GM06990 (cell line): Measurements from ENCODE around the gene CAMKMT.

Experiments
- DNase-seq: peaks from one replicate; pipeline ENCODE4 v3.0.0-alpha.2; 2011; ENCODE audit not compliant: insufficient read length; ENCODE audit errors: extremely low read depth
- H3K27me3 ChIP-seq: replicated peaks from 2 replicates; pipeline ENCODE4 v1.6.0; 2011; ENCODE audit warnings: low read length; ENCODE audit not compliant: control insufficient read depth, insufficient read depth
- H3K36me3 ChIP-seq: 2 replicates; pipeline ENCODE4 v1.5.1; 2011; ENCODE audit warnings: low read length; ENCODE audit not compliant: control insufficient read depth, insufficient read depth
- H3K4me3 ChIP-seq: replicated peaks from 2 replicates; pipeline ENCODE4 v1.5.1; 2011; ENCODE audit warnings: low read depth, mild to moderate bottlenecking, control low read depth, low read length
- TF ChIP-seq, protein P1 (sequence below): IDR thresholded peaks from 2 replicates; pipeline ENCODE4 v1.5.1; 2011; ENCODE audit warnings: low read length, control low read depth, mild to moderate bottlenecking, inconsistent platforms; ENCODE audit not compliant: insufficient read depth, poor library complexity, severe bottlenecking

CAMKMT gene

DNA sequence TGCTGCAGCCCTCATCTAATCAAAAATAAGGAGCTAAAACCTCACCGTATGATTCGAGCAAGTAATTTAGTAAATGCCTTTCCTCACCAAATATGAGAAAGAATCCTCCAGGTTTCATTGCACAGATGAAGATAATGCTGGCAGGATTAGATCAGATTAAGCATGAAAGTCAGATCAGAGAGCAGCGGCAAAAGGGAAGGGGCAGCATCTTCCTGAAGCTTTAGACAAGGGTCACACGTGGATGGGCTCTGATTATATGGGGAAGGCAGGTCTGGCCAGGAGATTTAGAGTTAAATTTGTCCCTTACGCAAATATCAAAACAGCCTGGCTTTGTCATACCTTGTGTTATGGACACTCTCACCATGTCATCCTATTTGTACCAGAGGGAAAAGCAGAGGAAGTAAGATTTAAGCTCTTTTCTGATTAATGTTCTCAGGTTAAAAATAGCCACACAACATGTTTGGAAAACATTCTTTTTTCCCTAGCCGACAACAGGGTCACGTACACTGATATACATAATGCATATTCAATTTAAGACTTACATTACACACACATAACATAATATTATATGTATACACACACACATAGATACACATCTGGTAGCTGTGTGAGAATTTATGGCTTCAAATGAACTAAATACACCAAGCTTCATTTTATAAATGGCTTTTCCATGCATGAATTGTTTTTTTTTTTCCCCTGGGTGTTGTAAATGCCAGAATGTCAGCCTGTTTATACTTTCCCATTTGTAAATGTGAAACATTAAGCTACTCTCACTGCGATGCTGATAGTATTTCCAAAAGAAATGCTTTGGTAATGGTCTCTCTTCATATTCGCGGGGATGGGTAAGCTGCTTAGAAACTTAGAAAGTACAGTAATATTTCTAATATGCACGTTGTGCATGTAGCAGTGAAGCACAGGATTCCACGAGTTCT, 383.5 kb downstream of the CAMKMT start:
- no peak for DNase-seq
- H3K36me3 ChIP-seq = no peaks in the 10 kb centered on the region
- H3K27me3 ChIP-seq = no peaks in the 10 kb centered on the region
- TF ChIP-seq, protein P1, sequence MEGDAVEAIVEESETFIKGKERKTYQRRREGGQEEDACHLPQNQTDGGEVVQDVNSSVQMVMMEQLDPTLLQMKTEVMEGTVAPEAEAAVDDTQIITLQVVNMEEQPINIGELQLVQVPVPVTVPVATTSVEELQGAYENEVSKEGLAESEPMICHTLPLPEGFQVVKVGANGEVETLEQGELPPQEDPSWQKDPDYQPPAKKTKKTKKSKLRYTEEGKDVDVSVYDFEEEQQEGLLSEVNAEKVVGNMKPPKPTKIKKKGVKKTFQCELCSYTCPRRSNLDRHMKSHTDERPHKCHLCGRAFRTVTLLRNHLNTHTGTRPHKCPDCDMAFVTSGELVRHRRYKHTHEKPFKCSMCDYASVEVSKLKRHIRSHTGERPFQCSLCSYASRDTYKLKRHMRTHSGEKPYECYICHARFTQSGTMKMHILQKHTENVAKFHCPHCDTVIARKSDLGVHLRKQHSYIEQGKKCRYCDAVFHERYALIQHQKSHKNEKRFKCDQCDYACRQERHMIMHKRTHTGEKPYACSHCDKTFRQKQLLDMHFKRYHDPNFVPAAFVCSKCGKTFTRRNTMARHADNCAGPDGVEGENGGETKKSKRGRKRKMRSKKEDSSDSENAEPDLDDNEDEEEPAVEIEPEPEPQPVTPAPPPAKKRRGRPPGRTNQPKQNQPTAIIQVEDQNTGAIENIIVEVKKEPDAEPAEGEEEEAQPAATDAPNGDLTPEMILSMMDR = no peak
- no peak overlapping the region for H3K4me3 ChIP-seq

DNA sequence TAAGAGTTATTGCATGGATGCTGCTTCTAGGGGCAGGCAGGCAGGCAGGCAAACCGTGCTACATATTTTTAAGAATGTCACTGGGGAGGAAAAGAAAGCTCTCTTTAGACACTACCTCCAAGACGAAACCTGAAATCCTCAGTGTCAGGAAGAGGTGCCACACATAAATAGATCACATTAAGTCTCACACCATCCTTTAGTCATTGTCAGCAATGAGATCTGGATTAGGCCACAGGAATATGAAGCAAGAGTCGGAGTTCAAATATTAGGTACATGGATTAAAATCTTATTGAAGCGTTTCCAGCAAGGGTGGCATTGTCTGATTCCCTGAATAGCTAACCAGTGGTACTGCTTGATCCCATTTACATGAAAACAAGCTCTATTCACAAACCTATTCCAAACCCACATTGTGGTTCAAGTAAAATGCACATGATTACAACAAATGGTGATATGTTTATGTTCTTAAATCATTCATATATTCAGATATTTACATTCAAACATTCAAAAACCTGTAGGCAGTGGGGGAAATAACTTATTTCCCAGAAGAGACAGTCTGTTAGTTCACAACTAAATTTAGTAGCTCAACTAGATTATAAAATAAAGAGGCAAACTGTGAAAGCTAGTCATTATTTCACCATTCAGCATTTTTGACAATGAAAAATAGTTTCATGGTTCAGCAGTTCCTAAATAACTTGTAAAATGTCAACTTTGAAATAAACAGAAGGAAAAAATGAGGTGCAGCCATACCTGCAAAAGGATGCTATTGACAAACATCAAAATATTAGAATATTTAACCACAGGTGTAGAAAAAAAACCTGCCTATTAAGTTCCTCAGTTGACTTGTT, 384.4 kb downstream of the CAMKMT start:
- DNase-seq = no peak
- no peaks in the 10 kb centered on the region for H3K27me3 ChIP-seq
- H3K36me3 ChIP-seq = no peaks in the 10 kb centered on the region
- no peak overlapping the region for H3K4me3 ChIP-seq
- TF ChIP-seq, protein P1 = no peak

DNA sequence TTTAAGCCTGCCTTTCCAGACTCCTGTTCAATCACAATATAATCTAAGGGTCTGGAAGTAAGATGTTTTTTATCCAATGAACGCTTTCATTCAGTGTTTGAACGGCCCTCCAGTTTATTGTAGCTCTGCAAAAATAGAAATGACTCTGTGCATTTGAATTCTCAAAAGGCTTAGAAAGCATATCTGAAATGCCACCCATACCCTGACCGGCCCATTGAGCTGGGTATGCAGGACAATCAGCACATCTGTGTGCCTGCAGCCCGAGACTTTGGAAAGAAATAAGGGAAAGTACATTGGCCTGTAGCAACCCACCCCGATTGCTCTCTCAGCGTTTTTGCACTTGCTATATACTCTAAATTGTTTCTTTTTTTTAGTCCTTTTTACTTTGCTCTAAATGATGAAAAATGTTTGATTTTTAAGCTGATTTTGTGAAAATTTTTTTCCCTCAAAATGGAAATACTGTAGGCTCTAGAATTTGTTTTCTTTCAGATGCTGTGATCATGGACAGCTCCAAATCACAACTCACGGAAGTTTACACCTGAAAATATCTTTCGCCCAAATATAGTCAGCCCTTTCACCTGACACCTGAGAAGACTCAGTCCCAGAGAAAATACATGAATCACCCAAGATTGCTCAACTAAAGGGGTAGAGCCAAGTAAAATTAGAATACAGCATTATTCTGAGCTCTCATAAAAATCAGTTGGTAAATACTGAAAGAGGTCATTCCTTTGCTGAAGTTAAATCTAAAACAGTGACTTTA, 385.3 kb downstream of the CAMKMT start:
- Histone ChIP-seq H3K27me3 (no peaks in the 10 kb centered on the region), H3K36me3 (no peaks in the 10 kb centered on the region), H3K4me3 (no peak overlapping the region)
- TF ChIP-seq, protein P1 = no peak
- no peak for DNase-seq

DNA sequence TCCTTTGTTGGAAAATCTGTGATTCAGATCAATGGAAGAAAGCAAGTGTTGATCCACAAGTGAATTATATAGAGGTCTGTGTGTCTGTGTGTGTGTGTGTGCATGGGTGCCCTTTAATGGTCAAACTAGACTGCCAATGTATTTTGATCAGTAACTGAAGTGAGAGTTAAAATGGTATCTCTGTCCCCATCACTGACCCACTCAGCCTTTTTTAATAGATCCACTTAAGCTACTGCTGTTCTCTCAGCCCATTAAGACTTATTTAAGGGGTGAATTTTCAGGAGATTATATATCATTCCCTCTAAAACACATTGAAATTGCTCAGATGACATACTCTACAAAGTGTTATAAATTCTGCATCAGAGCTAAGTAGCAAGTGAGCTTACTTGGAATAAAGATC, 386.0 kb downstream of the CAMKMT start:
- no peak for DNase-seq
- Histone ChIP-seq H3K27me3 (no peaks in the 10 kb centered on the region), H3K4me3 (no peak overlapping the region), H3K36me3 (no peaks in the 10 kb centered on the region)
- TF ChIP-seq, protein P1 = no peak

DNA sequence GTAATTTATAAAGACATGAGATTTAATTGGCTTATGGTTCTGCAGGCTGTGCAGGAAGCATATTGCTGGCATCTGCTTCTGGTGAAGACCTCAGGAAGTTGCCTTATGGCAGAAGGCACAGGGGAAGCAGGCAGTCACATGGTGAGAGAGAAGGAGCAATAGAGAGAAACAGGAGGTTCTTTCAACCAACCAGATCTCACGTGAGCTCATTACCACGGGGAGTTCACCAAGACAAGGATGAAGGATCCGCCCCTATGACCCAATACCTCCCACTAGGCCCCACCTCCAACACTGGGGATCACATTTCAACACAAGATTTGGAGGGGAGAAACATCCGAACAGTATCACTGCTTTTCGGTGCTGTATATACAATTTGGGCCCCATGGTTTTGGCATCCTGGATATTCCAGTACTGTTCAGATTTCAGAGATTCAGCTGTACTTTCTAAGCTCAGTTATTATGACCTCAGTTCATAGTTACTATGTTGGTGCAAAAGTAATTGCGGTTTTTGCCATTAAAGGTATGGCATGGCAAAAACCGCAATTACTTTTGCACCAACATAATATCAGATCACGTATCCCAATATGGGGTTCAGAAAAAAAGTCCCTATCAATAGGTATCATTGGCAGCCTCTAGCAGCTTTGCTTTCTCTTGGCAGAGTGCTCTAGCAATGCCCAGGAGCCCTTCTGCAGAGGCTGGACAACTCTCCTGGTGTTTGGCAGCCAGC, 390.2 kb downstream of the CAMKMT start:
- TF ChIP-seq, protein P1 = no peak
- Histone ChIP-seq H3K27me3 (no peaks in the 10 kb centered on the region), H3K36me3 (no peaks in the 10 kb centered on the region), H3K4me3 (no peak overlapping the region)
- no peak for DNase-seq
